ENCODE data around the gene DTNB. TPM values are rescaled to one million over a fixed set of nuclear protein-coding genes. Genes with fewer than 3 reads are reported as not detected.

The DTNB gene
- total and polyA plus RNA-seq, 2 donors (not counting 1 experiment from before 2014, with no cell fraction given) = 5.1 to 5.4 TPM

DNA sequence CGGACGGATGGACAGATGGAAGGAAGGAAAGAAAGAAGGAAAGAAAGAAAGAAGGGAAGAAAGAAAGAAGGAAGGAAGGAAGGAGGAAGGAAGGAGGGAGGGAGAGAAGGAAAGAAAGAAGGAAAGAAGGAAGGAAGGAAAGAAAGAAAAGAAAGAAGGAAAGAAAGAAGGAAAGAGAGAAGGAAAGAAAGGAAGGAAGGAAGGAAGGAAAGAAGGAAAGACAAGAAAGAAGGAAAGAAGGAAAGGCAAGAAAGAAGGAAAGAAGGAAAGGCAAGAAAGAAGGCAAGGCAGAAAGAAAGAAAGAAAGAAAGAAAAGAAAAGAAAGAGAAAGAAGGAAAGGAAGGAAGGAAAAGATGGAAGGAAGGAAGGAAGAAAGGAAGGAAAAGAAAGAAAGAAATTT, 169.1 kb downstream of the DTNB start:
- no peaks in the 10 kb centered on the region for H3K27me3 ChIP-seq (ENCODE audit: control insufficient read depth, insufficient read depth, low read length)
- no peak for DNase-seq (ENCODE audit: low read depth in 2 of 2)
- no peak for TF ChIP-seq EZH2 (IDR thresholded peaks at IDR 0.05; ENCODE audit: low read length, missing control alignments)
- TF ChIP-seq, protein P1, sequence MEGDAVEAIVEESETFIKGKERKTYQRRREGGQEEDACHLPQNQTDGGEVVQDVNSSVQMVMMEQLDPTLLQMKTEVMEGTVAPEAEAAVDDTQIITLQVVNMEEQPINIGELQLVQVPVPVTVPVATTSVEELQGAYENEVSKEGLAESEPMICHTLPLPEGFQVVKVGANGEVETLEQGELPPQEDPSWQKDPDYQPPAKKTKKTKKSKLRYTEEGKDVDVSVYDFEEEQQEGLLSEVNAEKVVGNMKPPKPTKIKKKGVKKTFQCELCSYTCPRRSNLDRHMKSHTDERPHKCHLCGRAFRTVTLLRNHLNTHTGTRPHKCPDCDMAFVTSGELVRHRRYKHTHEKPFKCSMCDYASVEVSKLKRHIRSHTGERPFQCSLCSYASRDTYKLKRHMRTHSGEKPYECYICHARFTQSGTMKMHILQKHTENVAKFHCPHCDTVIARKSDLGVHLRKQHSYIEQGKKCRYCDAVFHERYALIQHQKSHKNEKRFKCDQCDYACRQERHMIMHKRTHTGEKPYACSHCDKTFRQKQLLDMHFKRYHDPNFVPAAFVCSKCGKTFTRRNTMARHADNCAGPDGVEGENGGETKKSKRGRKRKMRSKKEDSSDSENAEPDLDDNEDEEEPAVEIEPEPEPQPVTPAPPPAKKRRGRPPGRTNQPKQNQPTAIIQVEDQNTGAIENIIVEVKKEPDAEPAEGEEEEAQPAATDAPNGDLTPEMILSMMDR (conservative IDR thresholded peaks at IDR 0.05 in 1 of 2, IDR thresholded peaks at IDR 0.05 in 1 of 2; ENCODE audit: low read depth in 1 of 2, low read length in 2 of 2) = no peak
- no peak overlapping the region for H3K27ac ChIP-seq (ENCODE audit: insufficient read depth, low read length)
- no peaks in the 10 kb centered on the region for H3K4me1 ChIP-seq (ENCODE audit: control insufficient read depth, extremely low read depth, insufficient read depth, low read length)
- H3K4me3 ChIP-seq (replicated peaks in 1 of 4; ENCODE audit: control extremely low read depth in 1 of 4, insufficient read depth in 1 of 4, low read depth in 3 of 4, low read length in 4 of 4) = no peak overlapping the region
- no peaks in the 10 kb centered on the region for H3K9me3 ChIP-seq (ENCODE audit: control insufficient read depth, insufficient read depth, low read depth, low read length)
- H3K4me2 ChIP-seq (ENCODE audit: extremely low read depth, insufficient read depth, low read length) = no peak overlapping the region
- H3K79me2 ChIP-seq (ENCODE audit: control insufficient read depth, insufficient read depth, low read length) = no peaks in the 10 kb centered on the region
- no peaks in the 10 kb centered on the region for H3K36me3 ChIP-seq (ENCODE audit: control insufficient read depth, insufficient read depth, low read length)
- no peak overlapping the region for H2AFZ ChIP-seq (ENCODE audit: low read length)
- no peaks in the 10 kb centered on the region for H4K20me1 ChIP-seq (ENCODE audit: control insufficient read depth, extremely low read depth, insufficient read depth, low read length)
- no peak overlapping the region for H3K9ac ChIP-seq (ENCODE audit: insufficient read depth, low read length)

DNA sequence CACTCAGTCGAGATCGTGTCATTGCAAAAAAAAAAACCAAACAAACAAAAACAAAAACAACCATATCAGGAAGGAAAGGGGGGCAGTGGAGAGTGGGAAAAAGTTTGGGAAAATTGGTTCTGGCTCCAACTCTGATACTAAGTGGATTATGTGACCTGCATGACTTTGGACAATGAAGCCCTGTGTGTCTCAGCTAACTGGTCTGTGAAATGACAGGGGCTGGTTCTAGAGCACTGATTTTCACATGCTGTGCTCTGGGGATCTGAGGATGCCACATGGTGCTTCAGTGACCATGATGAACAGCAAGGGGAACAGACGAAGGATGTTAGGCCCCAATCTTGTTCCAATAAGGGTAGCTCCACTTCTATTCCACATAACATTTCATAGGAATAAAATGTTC, 174.2 kb downstream of the DTNB start:
- Histone ChIP-seq H3K27me3 (ENCODE audit: control insufficient read depth, insufficient read depth, low read length) (no peaks in the 10 kb centered on the region), H3K36me3 (ENCODE audit: control insufficient read depth, insufficient read depth, low read length) (no peaks in the 10 kb centered on the region), H2AFZ (ENCODE audit: low read length) (no peak overlapping the region), H3K9ac (ENCODE audit: insufficient read depth, low read length) (no peak overlapping the region), H3K79me2 (ENCODE audit: control insufficient read depth, insufficient read depth, low read length) (no peaks in the 10 kb centered on the region), H3K4me2 (ENCODE audit: extremely low read depth, insufficient read depth, low read length) (no peak overlapping the region), H3K4me3 (replicated peaks in 1 of 4; ENCODE audit: control extremely low read depth in 1 of 4, insufficient read depth in 1 of 4, low read depth in 3 of 4, low read length in 4 of 4) (no peak overlapping the region), H3K4me1 (ENCODE audit: control insufficient read depth, extremely low read depth, insufficient read depth, low read length) (no peaks in the 10 kb centered on the region), H3K9me3 (ENCODE audit: control insufficient read depth, insufficient read depth, low read depth, low read length) (no peaks in the 10 kb centered on the region), H4K20me1 (ENCODE audit: control insufficient read depth, extremely low read depth, insufficient read depth, low read length) (no peaks in the 10 kb centered on the region), H3K27ac (ENCODE audit: insufficient read depth, low read length) (no peak overlapping the region)
- TF ChIP-seq, protein P1 (conservative IDR thresholded peaks at IDR 0.05 in 1 of 2, IDR thresholded peaks at IDR 0.05 in 1 of 2; ENCODE audit: low read depth in 1 of 2, low read length in 2 of 2) = no peak
- no peak for TF ChIP-seq EZH2 (IDR thresholded peaks at IDR 0.05; ENCODE audit: low read length, missing control alignments)
- no peak for DNase-seq (ENCODE audit: low read depth in 2 of 2)

DNA sequence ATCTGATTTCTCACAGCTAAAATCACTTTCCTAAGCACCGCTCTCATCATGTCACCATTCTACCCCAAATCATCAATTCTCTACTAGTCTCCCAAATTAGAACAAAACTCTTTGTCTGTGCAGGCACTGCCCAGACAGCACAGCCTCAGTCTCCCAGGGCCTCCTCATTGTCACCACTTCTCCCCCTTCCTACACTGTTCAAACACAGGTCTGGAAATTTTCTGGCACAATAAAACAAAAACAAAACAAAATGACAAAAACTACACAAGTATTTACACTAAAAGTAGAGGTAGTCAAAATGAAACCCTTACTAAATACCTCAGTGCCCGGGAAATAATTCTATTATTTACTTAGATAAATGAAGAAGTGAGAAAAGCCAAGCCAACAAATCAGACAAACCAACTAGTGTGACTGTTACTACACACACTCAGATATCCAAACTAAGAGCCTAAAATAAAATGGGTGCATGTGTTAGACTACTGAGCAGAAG, 175.4 kb downstream of the DTNB start:
- no peak overlapping the region for H3K9ac ChIP-seq (ENCODE audit: insufficient read depth, low read length)
- TF ChIP-seq, protein P1 (conservative IDR thresholded peaks at IDR 0.05 in 1 of 2, IDR thresholded peaks at IDR 0.05 in 1 of 2; ENCODE audit: low read depth in 1 of 2, low read length in 2 of 2) = no peak
- no peak for TF ChIP-seq EZH2 (IDR thresholded peaks at IDR 0.05; ENCODE audit: low read length, missing control alignments)
- no peaks in the 10 kb centered on the region for H4K20me1 ChIP-seq (ENCODE audit: control insufficient read depth, extremely low read depth, insufficient read depth, low read length)
- H3K36me3 ChIP-seq (ENCODE audit: control insufficient read depth, insufficient read depth, low read length) = no peaks in the 10 kb centered on the region
- no peak overlapping the region for H3K27ac ChIP-seq (ENCODE audit: insufficient read depth, low read length)
- DNase-seq (ENCODE audit: low read depth in 2 of 2) = no peak
- no peaks in the 10 kb centered on the region for H3K79me2 ChIP-seq (ENCODE audit: control insufficient read depth, insufficient read depth, low read length)
- H2AFZ ChIP-seq (ENCODE audit: low read length) = no peak overlapping the region
- H3K27me3 ChIP-seq (ENCODE audit: control insufficient read depth, insufficient read depth, low read length) = no peaks in the 10 kb centered on the region
- H3K4me2 ChIP-seq (ENCODE audit: extremely low read depth, insufficient read depth, low read length) = no peak overlapping the region
- H3K4me3 ChIP-seq (replicated peaks in 1 of 4; ENCODE audit: control extremely low read depth in 1 of 4, insufficient read depth in 1 of 4, low read depth in 3 of 4, low read length in 4 of 4) = no peak overlapping the region
- H3K4me1 ChIP-seq (ENCODE audit: control insufficient read depth, extremely low read depth, insufficient read depth, low read length) = no peaks in the 10 kb centered on the region
- no peaks in the 10 kb centered on the region for H3K9me3 ChIP-seq (ENCODE audit: control insufficient read depth, insufficient read depth, low read depth, low read length)

Measured in fibroblast of lung (primary cell).